GM18505 (cell line): ENCODE results near the gene ITGBL1.

Source experiments
- ATAC-seq: cut with Tn5 transposase; IDR thresholded peaks from one replicate; pipeline ENCODE4 v1.9.1; 2021; ENCODE audit not compliant: unreplicated experiment
- POLR2A ChIP-seq: IDR thresholded peaks from 4 replicates; pipeline ENCODE4 v1.6.1; 2011; ENCODE audit warnings: borderline replicate concordance; ENCODE audit not compliant: insufficient read depth, insufficient read length; ENCODE audit errors: extremely low read depth

Gene ITGBL1

DNA sequence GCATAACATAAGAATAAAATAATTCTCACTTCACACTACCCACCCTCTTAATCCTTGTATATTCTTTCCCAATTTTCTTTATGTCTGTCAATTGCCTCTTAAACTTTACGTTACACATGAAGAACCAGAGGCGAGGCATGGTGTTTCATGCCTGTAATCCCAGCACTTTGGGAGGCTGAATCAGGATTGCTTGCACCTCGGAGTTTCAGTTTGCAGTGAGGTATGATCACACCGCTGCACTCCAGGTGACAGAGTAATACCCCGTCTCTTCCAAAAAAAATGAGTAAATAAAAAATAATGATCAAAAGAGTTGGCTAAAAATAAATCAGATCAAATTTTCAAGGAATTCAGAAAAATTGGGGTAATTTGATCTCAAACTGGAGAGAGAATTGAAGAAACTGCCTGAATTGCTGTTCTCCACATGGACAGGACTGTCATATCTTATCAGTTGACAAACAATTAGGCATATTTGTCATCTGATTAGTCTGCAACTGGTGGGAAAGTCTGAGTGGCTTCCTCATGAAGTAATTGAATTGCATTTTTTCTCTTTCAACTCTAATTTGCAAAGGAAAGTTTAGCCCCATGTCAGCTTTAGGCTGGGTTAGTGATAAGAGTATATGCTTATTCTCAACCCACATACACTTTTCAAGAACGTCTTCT lies 302.9 kb downstream of the ITGBL1 start:
- no peak for ATAC-seq
- no peak for TF ChIP-seq POLR2A

DNA sequence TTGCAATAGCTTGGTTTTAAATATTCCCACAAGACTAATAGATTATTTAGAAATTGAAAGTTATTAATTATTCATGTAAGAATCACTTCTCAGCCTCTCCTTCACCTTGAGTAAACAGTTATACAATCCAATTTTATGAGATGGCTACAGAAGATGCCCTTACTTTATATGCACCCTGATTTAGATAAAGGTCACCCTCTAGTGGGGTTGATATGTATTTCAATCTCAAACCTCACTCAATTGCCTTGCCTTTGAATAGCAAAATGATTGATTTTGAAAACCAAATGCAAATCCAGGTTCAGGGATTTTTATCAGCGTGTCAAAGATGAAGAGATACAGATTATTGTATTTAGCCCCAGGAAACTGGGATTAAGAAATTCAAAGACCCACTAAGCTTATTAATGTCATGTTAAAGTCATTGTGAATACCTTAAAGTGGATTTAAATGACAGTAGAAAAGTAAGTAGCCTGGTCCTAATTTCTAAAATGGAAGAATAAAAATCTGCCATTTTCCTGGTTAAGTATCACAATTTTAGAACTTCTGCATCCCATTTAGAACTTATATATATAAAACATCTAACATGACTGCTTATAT lies 305.1 kb downstream of the ITGBL1 start:
- peak; percentile 84 for ATAC-seq
- no peak for TF ChIP-seq POLR2A

DNA sequence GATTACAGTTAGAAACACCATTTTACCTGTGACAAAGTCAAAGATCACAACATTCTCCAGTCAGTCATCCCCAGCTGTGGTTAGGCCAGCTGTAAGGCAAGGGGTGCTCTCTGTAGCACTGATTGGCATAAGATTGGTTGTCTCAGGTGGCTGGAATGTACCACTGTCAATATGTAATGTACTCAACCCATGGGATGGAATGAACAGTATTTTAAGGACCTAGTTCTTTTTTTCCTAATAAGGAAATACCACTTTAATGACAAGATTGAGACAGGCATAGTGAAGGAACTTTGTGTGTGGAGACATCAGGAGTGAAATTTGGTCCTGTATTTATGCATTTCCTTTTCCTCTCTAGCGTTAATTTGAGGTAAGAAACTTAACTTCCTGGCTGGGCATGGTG lies 310.7 kb downstream of the ITGBL1 start:
- no peak for ATAC-seq
- no peak for TF ChIP-seq POLR2A
